A673 (cell line): ENCODE measurements around the gene PGAP1. TPM values are rescaled to one million over a fixed set of nuclear protein-coding genes. Genes with fewer than 3 reads are reported as not detected.

Source experiments
- BruUV-seq: library from RNA; stranded (reverse); fragments of 400-500 nt; replicated peaks from 2 replicates; lab custom pipeline; 2021; lab: Mats Ljungman, UMichigan
- CTCF ChIA-PET: fragments of 300-600 bp; sonication (Branson Sonifier 250); formaldehyde crosslinking; loops from one replicate; lab custom pipeline; 2022; ENCODE audit warnings: antibody characterized with exemption; lab: Charles Lee
- POLR2A ChIA-PET: fragments of 300-600 bp; sonication (Branson Sonifier 250); formaldehyde crosslinking; loops from one replicate; lab custom pipeline; 2022; ENCODE audit warnings: antibody characterized with exemption; ENCODE audit not compliant: low non-redundant PET; lab: Charles Lee
- DNase-seq: peaks from one replicate; pipeline ENCODE4 v3.0.0-alpha.2; 2015; ENCODE audit warnings: low spot score
- H3K27ac ChIP-seq: fragments of 200-600 bp; sonication (generic); 2 replicates; pipeline ENCODE4 v1.5.1; 2016; ENCODE audit warnings: mixed run types, low read depth, mild to moderate bottlenecking, mixed read lengths, antibody characterized with exemption, low read length; ENCODE audit not compliant: poor library complexity, severe bottlenecking
- H3K27me3 ChIP-seq: fragments of 200-600 bp; sonication (generic); replicated peaks from 2 replicates; pipeline ENCODE4 v1.6.1; 2017; ENCODE audit warnings: mixed run types, low read depth, mild to moderate bottlenecking, mixed read lengths, antibody characterized with exemption, low read length; ENCODE audit not compliant: insufficient read depth, poor library complexity
- H3K36me3 ChIP-seq: fragments of 200-600 bp; sonication (generic); 2 replicates; pipeline ENCODE4 v1.6.1; 2016; ENCODE audit warnings: mixed run types, mild to moderate bottlenecking, mixed read lengths, antibody characterized with exemption, low read length; ENCODE audit not compliant: insufficient read depth, poor library complexity, severe bottlenecking
- H3K4me1 ChIP-seq: fragments of 200-600 bp; sonication (generic); 2 replicates; pipeline ENCODE4 v1.6.1; 2017; ENCODE audit warnings: mixed run types, mild to moderate bottlenecking, mixed read lengths, antibody characterized with exemption, low read length; ENCODE audit not compliant: insufficient read depth, poor library complexity, severe bottlenecking
- H3K4me3 ChIP-seq: fragments of 200-600 bp; sonication (generic); 2 replicates; pipeline ENCODE4 v1.5.1; 2016; ENCODE audit warnings: low read depth, mixed run types, mild to moderate bottlenecking, mixed read lengths, low read length; ENCODE audit not compliant: poor library complexity, severe bottlenecking
- H3K9me3 ChIP-seq: fragments of 200-600 bp; sonication (generic); 2 replicates; pipeline ENCODE4 v1.6.1; 2016; ENCODE audit warnings: mixed run types, low read depth, mild to moderate bottlenecking, mixed read lengths, antibody characterized with exemption, low read length; ENCODE audit not compliant: poor library complexity, severe bottlenecking
- CTCF ChIP-seq: fragments of 300-800, 200-600 bp; sonication (generic); conservative IDR thresholded peaks from 2 replicates; pipeline ENCODE4 v1.5.1; 2017; ENCODE audit warnings: low read depth, mild to moderate bottlenecking, antibody characterized with exemption, low read length, moderate library complexity, mixed read lengths
- EZH2 ChIP-seq: fragments of 200-600 bp; sonication (generic); IDR thresholded peaks from 2 replicates; pipeline ENCODE4 v1.6.1; 2017; ENCODE audit warnings: borderline replicate concordance, low read depth, mild to moderate bottlenecking, mixed read lengths, antibody characterized with exemption, low read length; ENCODE audit not compliant: poor library complexity, severe bottlenecking
- intact Hi-C: fragments of 100-400 bp; cut with micrococcal nuclease; formaldehyde crosslinking; loops from one replicate; pipeline ENCODE4 v1.10.0; 2022; ENCODE audit not compliant: unreplicated experiment
- total RNA-seq: library from RNA; stranded (reverse); gene quantifications from 2 replicates; pipeline ENCODE4 v1.2.3, GENCODE V29; 2021

PGAP1 gene
- total RNA-seq, 1 experiment from 2014 or later: 40.4 TPM

GRCh38 chr2:196902828-196903227 lies 23.7 kb downstream of the PGAP1 start:
- intact Hi-C loops: no loop called here
- H3K4me3 ChIP-seq: no peak overlapping the region
- no peaks in the 10 kb centered on the region for H3K9me3 ChIP-seq
- peaks cover 11% of the 10 kb centered on the region for H3K36me3 ChIP-seq
- ChIA-PET POLR2A (interaction anchor here (0.5 to 0.6 kb wide), 2 partner anchors 124 to 1127 kb away, joined by 3 to 19 read pairs; no protein-coding TSS in a partner anchor), CTCF (no interaction called here)
- DNase-seq: no peak
- H3K27ac ChIP-seq: no peak overlapping the region
- H3K4me1 ChIP-seq: no peaks in the 10 kb centered on the region
- H3K27me3 ChIP-seq: no peaks in the 10 kb centered on the region
- no peak for TF ChIP-seq EZH2
- TF ChIP-seq CTCF: no peak
- BruUV-seq: no TSS peak

- H3K27me3 ChIP-seq: no peaks in the 10 kb centered on the region
- no peaks in the 10 kb centered on the region for H3K9me3 ChIP-seq
- ChIA-PET POLR2A (no interaction called here), CTCF (no interaction called here)
- peaks cover 22% of the 10 kb centered on the region for H3K36me3 ChIP-seq
- DNase-seq: no peak
- intact Hi-C loops: no loop called here
- no peak overlapping the region for H3K27ac ChIP-seq
- BruUV-seq: no TSS peak
- H3K4me1 ChIP-seq: no peaks in the 10 kb centered on the region
- no peak overlapping the region for H3K4me3 ChIP-seq
- no peak for TF ChIP-seq EZH2
- no peak for TF ChIP-seq CTCF
Measured at GRCh38 chr2:196900843-196901242, 25.7 kb downstream of the PGAP1 start.

- no peaks in the 10 kb centered on the region for H3K4me1 ChIP-seq
- BruUV-seq: no TSS peak
- H3K27me3 ChIP-seq: no peaks in the 10 kb centered on the region
- ChIA-PET POLR2A (no interaction called here), CTCF (no interaction called here)
- no peak for DNase-seq
- H3K27ac ChIP-seq: no peak overlapping the region
- TF ChIP-seq EZH2: no peak
- TF ChIP-seq CTCF: no peak
- no peaks in the 10 kb centered on the region for H3K9me3 ChIP-seq
- H3K36me3 ChIP-seq: peaks cover 22% of the 10 kb centered on the region
- no peak overlapping the region for H3K4me3 ChIP-seq
- intact Hi-C loops: no loop called here
Measured at GRCh38 chr2:196899976-196900375, 26.5 kb downstream of the PGAP1 start.
